Measurements from ENCODE around the gene PPP1R8. TPM values are rescaled to one million over a fixed set of nuclear protein-coding genes. Genes with fewer than 3 reads are reported as not detected.

The PPP1R8 gene
- total and polyA plus RNA-seq, 9 of the 15 experiments (the other 6 are each of a cell fraction or from before 2014, with no cell fraction given), result 16.2 to 107 (median 75.3) TPM

DNA sequence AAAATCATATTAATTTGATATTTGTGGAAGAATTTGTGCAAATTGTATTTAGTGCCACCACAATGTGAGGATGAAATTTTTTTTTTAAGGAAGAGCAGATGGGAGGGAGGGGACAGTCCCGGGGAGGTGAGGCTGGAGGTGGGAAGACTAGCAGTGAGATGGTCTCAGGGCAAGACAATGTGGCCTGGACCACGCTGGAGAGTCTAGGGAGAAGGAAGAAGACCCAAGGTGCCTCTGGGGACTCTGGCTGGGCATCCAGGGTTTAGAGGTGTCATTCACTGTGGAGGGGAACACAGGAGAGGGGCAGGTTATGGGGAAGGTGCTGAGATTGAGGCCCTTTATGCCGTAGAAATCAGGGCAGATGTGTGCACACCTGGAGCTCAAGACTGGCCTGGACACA lies 31.4 kb downstream of the PPP1R8 start (continued):
- TF ChIP-seq, protein P1, sequence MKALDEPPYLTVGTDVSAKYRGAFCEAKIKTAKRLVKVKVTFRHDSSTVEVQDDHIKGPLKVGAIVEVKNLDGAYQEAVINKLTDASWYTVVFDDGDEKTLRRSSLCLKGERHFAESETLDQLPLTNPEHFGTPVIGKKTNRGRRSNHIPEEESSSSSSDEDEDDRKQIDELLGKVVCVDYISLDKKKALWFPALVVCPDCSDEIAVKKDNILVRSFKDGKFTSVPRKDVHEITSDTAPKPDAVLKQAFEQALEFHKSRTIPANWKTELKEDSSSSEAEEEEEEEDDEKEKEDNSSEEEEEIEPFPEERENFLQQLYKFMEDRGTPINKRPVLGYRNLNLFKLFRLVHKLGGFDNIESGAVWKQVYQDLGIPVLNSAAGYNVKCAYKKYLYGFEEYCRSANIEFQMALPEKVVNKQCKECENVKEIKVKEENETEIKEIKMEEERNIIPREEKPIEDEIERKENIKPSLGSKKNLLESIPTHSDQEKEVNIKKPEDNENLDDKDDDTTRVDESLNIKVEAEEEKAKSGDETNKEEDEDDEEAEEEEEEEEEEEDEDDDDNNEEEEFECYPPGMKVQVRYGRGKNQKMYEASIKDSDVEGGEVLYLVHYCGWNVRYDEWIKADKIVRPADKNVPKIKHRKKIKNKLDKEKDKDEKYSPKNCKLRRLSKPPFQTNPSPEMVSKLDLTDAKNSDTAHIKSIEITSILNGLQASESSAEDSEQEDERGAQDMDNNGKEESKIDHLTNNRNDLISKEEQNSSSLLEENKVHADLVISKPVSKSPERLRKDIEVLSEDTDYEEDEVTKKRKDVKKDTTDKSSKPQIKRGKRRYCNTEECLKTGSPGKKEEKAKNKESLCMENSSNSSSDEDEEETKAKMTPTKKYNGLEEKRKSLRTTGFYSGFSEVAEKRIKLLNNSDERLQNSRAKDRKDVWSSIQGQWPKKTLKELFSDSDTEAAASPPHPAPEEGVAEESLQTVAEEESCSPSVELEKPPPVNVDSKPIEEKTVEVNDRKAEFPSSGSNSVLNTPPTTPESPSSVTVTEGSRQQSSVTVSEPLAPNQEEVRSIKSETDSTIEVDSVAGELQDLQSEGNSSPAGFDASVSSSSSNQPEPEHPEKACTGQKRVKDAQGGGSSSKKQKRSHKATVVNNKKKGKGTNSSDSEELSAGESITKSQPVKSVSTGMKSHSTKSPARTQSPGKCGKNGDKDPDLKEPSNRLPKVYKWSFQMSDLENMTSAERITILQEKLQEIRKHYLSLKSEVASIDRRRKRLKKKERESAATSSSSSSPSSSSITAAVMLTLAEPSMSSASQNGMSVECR (CRISPR knock-in tag; IDR thresholded peaks at IDR 0.05), result no peak
- no peak for TF ChIP-seq ZNF445 (CRISPR knock-in tag; IDR thresholded peaks at IDR 0.05; ENCODE audit: low read depth)
- TF ChIP-seq ZNF41 (CRISPR knock-in tag; conservative IDR thresholded peaks at IDR 0.05), result no peak

DNA sequence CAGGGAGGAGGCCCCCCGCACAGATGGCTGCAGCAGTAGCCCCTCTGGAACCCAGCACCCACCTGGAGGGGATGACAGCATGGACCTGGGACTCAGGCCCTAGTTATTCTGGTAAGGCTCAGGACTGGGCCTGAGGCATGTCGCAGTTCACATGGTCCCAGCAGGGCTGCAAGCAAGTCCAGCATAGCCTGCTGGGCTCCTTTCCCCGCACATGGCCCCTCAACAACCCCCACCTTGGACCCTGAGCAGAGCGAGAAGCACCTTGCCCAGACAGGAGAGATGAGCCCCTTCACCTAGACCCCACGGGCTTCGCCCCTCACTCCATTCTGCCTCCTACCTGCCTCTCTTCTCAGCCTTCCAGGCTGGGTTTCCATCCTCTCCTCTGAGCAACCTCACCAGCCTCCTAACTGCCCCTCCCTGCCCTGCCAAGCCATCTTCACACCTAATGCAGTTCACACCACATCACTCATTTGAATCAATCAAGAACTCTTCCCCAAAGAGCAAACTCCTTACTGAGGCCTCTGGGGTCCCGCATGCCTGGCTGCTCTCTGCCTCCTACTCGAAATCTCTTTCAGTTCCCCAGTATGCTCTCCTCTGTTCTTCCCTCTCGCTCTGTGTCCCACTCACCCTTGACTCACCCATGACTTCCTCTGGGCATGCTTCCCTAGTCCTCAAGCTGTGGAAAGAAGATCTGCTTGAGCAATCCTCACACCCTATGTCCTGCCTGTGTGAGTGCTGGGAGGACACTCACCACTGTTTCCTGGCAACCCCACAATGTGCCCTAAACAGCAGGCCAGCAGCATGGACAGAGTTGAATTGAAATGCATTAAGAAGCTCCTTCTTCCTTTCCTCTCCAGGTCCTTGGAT lies 32.3 kb downstream of the PPP1R8 start:
- H3K4me3 ChIP-seq, result no peak overlapping the region
- TF ChIP-seq FOSL1 (tag; conservative IDR thresholded peaks at IDR 0.05) (peak; percentile 82), POLR3A (IDR thresholded peaks at IDR 0.05; ENCODE audit: borderline replicate concordance, extremely low read depth, insufficient read depth, insufficient read length) (no peak), ZBTB17 (CRISPR knock-in tag; IDR thresholded peaks at IDR 0.05) (no peak), PPARD (CRISPR knock-in tag; IDR thresholded peaks at IDR 0.05) (no peak), ZZZ3 (IDR thresholded peaks at IDR 0.05) (no peak), POLR2A (conservative IDR thresholded peaks at IDR 0.05) (no peak), KLF10 (CRISPR knock-in tag; IDR thresholded peaks at IDR 0.05) (no peak), MTA2 (IDR thresholded peaks at IDR 0.05; ENCODE audit: low read depth) (no peak), U2AF2 (optimal IDR thresholded peaks at IDR 0.05; ENCODE audit: low read depth, low read length) (no peak), RBBP5 (IDR thresholded peaks at IDR 0.05; ENCODE audit: borderline replicate concordance, insufficient read depth, low read length, poor library complexity, severe bottlenecking) (peak; percentile 14), HOXB6 (CRISPR knock-in tag; IDR thresholded peaks at IDR 0.05; ENCODE audit: borderline replicate concordance) (no peak), SAFB (IDR thresholded peaks at IDR 0.05; ENCODE audit: borderline replicate concordance, low read depth, low read length) (no peak), COPS2 (conservative IDR thresholded peaks at IDR 0.05) (no peak), ZNF253 (CRISPR knock-in tag; conservative IDR thresholded peaks at IDR 0.05) (no peak), KAT8 (IDR thresholded peaks at IDR 0.05; ENCODE audit: low read depth) (no peak)

More for the DNA sequence above, 32.3 kb downstream of the PPP1R8 start:
- Histone ChIP-seq H3K9me3 (replicated peaks; ENCODE audit: control insufficient read depth, insufficient read depth, low read depth, low read length) (no peaks in the 10 kb centered on the region), H3K27me3 (ENCODE audit: control insufficient read depth in 2 of 2, insufficient read depth in 2 of 2, low read length in 2 of 2) (no peaks in the 10 kb centered on the region), H3K9ac (ENCODE audit: insufficient read depth in 1 of 2, low read depth in 2 of 2, low read length in 2 of 2) (peak overlapping the region in 1 of 2 experiments; percentile 18; a peak in 2 of 4 replicates), H3K4me1 (replicated peaks in 1 of 2; ENCODE audit: control insufficient read depth in 2 of 2, insufficient read depth in 2 of 2, low read length in 2 of 2) (peaks cover 29 to 58% of the 10 kb centered on the region in 2 experiments; a peak in 4 of 5 replicates), H2AFZ (ENCODE audit: low read depth, low read length) (peak overlapping the region; percentile 35), H3K79me2 (ENCODE audit: control insufficient read depth, insufficient read depth, low read length) (no peaks in the 10 kb centered on the region), H3K9me1 (ENCODE audit: control insufficient read depth, insufficient read depth, low read length) (no peaks in the 10 kb centered on the region), H3K4me2 (ENCODE audit: insufficient read depth, low read length) (no peak overlapping the region), H3K36me3 (ENCODE audit: control insufficient read depth, insufficient read depth, low read length) (no peaks in the 10 kb centered on the region), H4K20me1 (replicated peaks; ENCODE audit: control insufficient read depth, insufficient read depth, low read length) (no peaks in the 10 kb centered on the region), H3K27ac (ENCODE audit: extremely low read depth, low read depth, low read length) (no peak overlapping the region; the same call in 2 of the 3 replicates)
- ChIA-PET POLR2A (interaction anchor here (0.6 to 1.1 kb wide), 4 partner anchors 31 to 356 kb away, joined by 3 to 4 read pairs (median 3); no protein-coding TSS in a partner anchor), CTCF (ENCODE audit: low intra/inter-chr PET ratio) (interaction anchor here (0.5 kb wide), 1 partner anchor 805 kb away, joined by 3 read pairs; no protein-coding TSS in a partner anchor)
- DNase-seq (ENCODE audit: extremely low read depth in 1 of 4, low spot score in 3 of 4) (peak in 1 of 4 experiments; percentile 50), ATAC-seq (peak; percentile 7), FAIRE-seq (no peak)
- in situ Hi-C loops (cut with MboI) (loop anchor here (5.0 to 10.0 kb wide), 2 partner anchors 104 to 332 kb away; no protein-coding TSS in a partner anchor), intact Hi-C loops (cut with micrococcal nuclease) (no loop called here)
- BruUV-seq (replicated peaks), result no TSS peak
- 82% methylated on average over 9 of the region's 9 CpGs for WGBS (ENCODE audit: insufficient coverage, low coverage, missing lambda C conversion rate)

Measured in K562 (cell line).